ENCODE measurements around the gene GLB1L3. TPM values are rescaled to one million over a fixed set of nuclear protein-coding genes. Genes with fewer than 3 reads are reported as not detected.

The GLB1L3 gene
- total RNA-seq, 4 donors from 2014 or later: not detected

DNA sequence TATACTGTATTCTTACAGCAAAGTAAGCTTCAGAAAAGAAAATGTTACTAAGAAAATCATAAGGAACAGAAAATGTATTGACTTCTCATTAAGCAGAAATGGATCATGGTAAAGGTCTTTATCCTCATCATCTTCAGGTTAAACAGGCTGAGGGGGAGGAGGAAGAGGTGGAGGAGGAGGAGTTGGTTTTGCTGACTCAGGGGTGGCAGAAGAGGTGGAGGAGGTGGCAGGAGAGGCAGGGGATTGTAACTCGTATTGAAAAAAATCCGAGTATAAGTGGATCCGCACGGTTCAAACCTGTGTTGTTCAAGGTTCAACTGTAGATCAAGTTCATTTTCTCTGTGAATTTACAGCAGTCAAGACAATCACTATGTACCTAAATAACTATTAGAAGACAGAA lies 13.0 kb downstream of the GLB1L3 start:
- TF ChIP-seq, protein P1, sequence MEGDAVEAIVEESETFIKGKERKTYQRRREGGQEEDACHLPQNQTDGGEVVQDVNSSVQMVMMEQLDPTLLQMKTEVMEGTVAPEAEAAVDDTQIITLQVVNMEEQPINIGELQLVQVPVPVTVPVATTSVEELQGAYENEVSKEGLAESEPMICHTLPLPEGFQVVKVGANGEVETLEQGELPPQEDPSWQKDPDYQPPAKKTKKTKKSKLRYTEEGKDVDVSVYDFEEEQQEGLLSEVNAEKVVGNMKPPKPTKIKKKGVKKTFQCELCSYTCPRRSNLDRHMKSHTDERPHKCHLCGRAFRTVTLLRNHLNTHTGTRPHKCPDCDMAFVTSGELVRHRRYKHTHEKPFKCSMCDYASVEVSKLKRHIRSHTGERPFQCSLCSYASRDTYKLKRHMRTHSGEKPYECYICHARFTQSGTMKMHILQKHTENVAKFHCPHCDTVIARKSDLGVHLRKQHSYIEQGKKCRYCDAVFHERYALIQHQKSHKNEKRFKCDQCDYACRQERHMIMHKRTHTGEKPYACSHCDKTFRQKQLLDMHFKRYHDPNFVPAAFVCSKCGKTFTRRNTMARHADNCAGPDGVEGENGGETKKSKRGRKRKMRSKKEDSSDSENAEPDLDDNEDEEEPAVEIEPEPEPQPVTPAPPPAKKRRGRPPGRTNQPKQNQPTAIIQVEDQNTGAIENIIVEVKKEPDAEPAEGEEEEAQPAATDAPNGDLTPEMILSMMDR (IDR thresholded peaks at IDR 0.05; ENCODE audit: low read depth): no peak

- TF ChIP-seq, protein P1 (IDR thresholded peaks at IDR 0.05; ENCODE audit: low read depth): no peak
Observed at GRCh38 chr11:134289789-134290188, 13.6 kb downstream of the GLB1L3 start.

DNA sequence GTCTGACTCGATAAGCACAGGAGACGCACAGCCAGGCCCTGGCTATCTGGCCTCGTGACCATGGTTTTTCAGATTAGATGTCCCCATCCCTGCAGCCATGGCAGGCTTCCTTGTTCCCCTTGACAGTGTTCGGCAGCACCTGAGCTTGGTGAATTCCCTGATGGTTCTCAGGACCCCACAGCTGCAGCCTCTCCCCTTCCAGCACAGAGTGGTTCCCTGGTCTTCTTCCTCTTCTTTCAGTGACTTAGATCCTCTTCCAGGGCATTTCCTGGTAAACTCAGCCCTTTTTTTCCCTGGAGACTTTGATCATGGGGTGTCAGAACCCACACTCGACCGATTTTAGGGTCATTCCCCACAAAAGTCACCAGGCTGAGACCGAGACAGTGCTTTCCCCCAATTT lies 14.5 kb downstream of the GLB1L3 start:
- TF ChIP-seq, protein P1 (IDR thresholded peaks at IDR 0.05; ENCODE audit: low read depth): no peak

DNA sequence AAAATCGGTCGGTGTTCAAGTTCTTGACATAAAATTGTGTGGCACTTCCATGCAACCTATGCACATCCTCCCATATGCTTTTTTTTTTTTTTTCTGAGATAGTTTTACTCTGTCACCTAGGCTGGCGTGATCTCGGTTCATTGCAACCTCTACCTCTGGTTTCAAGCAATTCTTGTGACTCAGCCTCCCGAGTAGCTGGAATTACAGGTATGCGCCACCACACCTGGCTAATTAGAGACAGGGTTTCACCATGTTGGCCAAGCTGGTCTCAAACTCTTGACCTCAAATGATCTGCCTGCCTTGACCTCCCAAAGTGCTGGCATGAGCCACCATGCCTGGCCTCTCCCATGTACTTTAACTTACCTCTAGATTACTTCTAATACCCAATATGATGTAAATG lies 15.0 kb downstream of the GLB1L3 start:
- TF ChIP-seq, protein P1 (IDR thresholded peaks at IDR 0.05; ENCODE audit: low read depth): no peak

DNA sequence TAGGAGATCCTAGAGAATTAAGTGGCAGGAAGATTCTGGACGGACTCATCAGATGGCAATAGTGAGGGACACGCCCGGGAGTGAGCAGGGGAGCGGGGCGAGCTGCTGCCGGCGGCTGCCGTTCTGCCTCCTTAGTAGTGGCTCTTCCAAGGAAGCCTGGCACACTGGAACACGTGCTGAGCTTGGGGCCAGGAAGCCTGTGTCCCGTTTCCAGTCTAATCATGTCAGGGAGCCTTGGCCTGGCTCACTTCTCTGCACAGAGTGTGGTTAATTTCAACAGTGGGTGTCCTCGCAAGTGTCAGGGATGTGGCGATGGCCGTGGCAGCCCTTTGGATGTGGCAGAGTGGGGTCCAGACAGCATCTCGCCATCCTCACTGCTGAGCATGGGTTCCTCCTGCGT lies 16.5 kb downstream of the GLB1L3 start:
- TF ChIP-seq, protein P1 (IDR thresholded peaks at IDR 0.05; ENCODE audit: low read depth): no peak

DNA sequence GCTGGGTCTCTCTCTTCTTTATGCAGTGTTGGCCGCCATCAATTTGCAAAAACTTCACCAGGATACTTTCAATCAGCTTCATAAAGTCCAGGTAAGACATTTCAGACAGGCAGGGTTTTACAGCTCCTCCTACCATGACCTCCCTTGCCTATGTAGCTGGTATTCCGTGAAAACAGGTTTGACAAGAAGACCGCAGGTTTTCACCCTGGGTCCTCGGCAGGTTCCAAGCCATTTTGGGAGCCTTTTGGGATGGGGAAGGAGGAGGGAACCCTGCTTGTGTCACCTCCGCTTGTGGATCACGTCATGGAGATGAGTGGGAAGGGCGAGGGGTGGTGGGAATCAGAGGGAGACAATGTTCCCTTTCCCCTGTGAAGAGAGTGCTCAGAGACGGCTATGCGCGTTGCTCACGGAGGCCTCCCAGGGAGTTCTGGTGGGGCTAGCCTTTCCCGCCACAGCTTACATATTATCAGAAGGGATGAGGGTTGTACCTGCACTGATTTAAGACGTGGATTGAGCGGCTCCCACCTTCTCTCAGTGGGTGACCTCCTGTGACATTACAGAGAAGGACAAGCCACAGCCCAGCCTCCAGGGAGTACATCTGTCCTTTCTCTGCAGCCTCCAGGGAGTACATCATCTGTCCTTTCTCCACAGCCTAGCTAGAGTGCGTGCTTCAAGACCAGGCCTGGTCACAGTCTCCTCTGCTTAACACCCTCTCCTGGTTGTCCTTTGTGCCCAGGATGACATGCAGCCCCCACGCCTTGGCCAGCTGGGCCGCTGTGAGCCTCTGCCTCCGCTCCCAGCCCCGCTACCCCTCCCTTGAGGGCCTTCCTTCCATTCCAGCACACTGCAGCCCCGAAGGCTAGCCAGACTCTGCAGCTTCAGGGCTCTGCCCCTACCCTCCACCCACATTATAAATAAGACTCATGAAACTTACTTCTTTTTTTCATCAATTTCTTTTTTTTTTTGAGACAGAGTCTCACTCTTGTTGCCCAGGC lies 17.2 kb downstream of the GLB1L3 start:
- TF ChIP-seq, protein P1 (IDR thresholded peaks at IDR 0.05; ENCODE audit: low read depth): no peak

- TF ChIP-seq, protein P1 (IDR thresholded peaks at IDR 0.05; ENCODE audit: low read depth): no peak
Observed at GRCh38 chr11:134294664-134295063, 18.5 kb downstream of the GLB1L3 start.

Data from subcutaneous adipose tissue (tissue), 4 donors.